GM18517 (cell line): ENCODE results near the gene CMIP.

ENCODE experiments used
- ATAC-seq: cut with Tn5 transposase; IDR thresholded peaks from one replicate; pipeline ENCODE4 v1.9.1; 2021; ENCODE audit warnings: mild to moderate bottlenecking, moderate library complexity; ENCODE audit not compliant: unreplicated experiment

The CMIP gene

DNA sequence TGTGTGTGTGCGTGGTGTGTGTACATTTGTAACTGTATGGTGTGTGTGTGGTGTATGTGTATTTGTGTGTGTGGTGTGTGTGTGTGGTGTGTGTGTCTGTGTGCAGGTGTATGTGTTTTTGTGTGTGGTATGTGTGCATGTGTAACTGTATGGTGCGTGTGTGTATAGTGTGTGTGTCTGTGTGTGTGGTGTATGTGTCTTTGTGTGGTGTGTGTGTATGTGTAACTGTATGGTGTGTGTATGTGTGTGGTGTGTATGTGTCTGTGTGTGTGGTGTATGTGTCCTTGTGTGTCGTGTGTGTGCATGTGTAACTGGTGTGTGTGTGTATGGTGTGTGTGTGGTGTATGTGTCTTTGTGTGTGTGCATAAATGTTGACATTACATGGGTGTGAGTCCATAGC, 170.8 kb downstream of the CMIP start:
- no peak for ATAC-seq

DNA sequence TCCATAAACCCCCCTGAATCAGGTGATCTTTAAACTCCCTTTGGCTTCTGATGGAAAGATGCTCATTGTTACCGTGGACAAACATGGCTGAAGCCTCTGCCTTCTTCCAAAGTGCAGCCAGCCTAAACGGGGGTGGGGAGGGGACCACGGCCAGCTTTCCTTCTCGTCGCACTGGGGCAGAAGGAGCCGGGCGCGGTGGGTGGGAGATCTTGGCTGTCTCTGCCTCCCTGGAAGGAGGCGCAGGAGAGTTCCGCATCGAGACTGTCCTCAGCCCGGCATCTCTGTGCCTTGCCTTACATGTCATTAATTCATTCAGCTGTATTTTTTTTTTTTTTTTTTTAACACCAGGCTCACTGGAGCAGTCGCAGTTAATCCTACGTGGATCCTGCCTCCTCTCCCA, 171.2 kb downstream of the CMIP start:
- ATAC-seq: no peak

DNA sequence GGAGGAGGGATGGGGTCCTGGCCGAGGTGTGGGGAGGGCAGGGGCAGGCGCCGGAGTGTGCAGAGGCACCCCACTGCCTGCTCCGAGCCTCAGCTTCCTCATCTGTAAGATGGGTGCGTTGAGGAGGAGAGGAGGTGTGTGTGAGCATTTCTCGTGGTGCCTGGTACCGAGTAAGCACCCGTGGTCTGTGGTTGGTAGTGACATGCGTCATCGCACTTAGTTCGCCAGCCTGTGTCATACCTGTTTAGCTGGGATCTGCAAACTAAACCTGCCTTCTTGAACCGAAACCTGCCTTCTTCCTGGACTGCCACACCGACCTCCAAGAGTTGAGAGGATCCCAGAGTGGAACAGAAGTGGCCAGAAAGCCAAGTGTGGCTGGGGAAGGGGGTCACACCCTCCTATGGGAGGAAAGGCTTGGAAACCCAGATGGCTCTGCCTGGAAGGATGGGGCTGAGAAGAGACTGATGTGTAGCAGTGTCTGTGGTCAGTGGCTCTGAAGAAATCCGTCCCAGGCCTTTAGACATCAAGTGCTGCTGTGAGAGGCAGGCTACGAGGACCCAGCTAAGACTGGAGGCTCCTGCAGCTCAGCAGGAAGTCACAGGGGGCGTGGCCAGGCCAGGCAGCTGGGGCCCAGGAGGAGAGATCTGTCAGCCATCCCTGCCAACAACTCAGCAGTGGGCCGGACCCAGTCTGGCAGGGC, 171.9 kb downstream of the CMIP start:
- ATAC-seq: peak; percentile 81

DNA sequence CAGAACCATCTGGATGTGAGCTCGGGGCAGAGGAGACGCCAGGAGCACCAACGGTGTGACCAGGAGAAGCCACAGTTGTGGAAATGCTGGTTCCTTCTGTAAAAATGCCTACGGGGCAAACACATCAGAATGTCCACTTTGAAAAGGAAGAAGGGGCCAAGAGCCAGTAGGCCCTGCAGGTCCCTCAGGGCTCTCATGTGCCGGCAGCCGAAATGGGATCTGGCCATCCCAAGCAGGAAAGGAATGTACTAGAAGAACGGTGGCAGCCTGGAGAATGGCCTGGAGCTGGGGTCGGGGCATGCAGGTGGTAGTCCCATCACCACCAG, 172.4 kb downstream of the CMIP start:
- no peak for ATAC-seq

DNA sequence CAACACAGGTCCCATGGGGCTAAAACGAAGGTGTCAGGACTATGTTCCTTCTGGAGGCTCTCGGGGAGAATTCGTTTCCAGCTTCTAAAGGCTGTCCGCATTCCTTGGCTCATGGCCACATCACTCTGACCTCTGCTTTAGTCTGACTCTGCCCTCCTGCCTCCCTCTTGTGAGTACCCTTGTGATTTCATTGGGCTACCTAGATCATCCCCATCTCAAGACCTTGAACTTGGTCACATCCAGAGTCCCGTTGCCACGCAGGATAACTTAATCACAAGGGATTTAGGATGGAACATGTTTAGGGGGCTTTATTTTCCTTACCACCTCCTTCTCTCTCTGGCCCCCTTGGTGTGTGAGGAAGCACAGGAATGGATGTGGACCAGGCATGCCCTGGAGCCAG, 173.6 kb downstream of the CMIP start:
- no peak for ATAC-seq

DNA sequence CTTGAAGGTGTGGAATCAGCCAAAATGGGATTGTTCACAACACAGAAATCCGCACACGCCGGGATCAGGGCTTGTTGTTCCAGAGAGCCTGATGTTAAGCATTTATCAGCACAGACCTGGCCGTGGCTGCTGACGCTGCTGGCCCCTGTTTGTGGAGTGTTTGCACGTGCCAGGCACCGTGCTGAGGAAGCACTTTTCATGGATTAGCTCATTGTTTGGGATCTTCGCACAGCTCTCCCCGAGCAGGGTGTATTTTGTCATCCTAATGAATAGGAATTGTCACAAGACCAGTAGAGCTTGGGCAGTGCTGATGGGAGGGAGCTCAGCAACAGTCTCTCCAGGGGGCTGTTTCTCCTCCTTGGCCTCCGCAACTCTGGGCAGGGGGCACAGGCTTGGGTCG, 174.1 kb downstream of the CMIP start:
- no peak for ATAC-seq

DNA sequence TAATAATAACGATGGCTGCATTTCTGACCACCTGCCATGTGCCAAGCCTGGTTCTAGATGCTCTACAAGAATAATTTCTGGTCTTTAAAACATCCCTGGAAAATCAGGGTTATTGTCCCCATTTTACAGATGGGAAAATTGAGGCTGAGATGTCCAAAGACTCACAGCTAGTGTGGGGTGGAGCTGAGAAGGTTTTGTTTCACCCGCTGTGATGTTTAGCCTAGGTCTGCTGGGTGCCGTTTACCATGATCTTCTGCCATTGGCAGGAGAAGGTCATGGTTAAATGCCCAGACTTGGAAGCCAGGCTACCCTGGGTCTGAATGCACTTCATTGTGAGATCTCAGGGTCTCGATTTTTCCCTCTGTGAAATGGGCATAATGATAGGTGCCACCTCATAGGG, 175.4 kb downstream of the CMIP start:
- ATAC-seq: no peak

DNA sequence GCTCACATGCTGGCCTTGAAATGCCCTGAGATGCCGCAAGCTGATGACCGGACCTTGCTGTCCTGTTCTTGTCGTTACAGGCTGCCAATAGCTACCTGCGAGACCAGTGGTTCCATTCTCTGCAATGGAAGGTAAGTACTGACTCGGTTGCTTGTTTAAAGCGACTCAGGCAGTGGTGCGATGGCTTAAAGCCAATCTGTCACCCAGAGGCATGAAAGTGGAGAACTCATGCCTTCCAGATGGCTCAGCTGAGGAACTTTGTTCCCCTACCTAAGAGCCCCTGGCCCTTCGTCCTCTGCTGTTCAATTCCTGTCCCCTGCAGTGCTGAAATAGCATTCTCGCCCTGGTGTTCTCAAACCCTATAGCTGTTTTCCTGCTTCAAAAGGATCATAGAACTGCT, 176.2 kb downstream of the CMIP start:
- no peak for ATAC-seq

DNA sequence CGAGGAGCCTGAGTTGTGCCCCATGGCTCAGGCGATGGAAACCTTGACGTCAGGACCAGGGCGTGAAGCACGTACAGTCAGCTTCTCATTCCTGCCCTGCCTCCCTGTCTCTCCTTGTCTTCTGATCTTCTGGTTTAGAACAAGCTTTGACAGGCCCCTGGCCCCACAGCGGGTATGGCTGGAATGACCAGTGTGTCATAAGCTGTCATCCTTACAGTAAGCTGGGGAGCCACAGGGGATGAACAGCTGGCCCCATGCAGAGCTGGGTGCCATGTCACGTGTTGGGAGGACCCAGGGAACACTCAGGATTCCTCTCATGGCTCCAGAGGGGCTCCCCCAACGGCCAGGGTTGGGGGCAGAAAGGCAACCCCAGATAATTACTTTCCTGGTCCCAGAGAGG, 176.9 kb downstream of the CMIP start:
- no peak for ATAC-seq

DNA sequence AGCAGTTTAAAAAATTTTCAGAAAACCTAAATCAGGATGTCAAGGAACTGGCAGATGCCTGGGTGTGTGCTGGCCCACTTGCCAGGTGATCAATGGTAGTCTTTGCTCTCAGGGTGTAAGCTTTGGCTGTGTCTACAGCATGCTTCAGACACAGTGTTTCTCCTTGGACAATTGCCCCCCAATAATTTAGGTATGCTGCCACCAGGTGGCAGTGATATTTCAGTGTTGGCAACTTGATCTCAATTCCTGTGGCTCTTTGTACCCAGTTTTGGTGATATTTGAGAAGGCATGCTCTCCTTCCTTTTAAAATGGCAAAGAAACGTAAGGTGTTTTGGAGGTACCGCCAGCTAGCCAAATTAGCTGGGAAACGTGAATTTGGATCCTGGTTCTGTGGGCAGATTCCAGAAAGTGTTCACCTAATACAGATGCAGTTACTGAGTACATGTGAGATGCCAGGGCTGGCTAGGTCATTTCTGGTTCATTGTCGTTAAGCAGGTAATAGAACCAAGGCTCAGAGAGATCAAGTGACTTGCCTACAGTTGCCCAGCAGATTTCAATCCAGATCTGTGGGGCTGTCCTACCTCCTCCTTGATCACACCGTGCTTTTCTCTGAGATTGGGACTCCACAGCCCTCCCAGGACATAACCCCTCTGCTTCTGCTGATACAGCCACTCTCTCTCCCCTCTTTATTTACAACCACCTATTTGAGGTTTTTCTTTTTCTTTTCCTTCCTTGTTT, 178.9 kb downstream of the CMIP start:
- ATAC-seq: no peak

DNA sequence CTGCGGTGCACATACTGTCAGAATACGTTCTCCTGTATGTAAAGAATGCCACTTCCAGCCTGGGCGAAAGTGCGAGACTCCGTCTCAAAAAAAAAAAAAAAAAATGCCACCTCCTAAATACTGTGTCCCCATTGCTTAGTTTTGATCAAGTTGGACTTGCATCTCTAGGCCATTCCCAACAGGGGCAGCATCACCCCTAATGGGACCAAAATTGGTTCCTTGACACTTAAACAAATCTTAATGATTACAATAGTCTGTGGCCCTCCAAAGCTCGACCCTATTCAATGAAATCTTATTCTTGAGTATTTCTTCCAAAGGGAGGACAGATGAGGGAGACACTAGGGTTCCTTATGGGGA, 179.8 kb downstream of the CMIP start:
- no peak for ATAC-seq

DNA sequence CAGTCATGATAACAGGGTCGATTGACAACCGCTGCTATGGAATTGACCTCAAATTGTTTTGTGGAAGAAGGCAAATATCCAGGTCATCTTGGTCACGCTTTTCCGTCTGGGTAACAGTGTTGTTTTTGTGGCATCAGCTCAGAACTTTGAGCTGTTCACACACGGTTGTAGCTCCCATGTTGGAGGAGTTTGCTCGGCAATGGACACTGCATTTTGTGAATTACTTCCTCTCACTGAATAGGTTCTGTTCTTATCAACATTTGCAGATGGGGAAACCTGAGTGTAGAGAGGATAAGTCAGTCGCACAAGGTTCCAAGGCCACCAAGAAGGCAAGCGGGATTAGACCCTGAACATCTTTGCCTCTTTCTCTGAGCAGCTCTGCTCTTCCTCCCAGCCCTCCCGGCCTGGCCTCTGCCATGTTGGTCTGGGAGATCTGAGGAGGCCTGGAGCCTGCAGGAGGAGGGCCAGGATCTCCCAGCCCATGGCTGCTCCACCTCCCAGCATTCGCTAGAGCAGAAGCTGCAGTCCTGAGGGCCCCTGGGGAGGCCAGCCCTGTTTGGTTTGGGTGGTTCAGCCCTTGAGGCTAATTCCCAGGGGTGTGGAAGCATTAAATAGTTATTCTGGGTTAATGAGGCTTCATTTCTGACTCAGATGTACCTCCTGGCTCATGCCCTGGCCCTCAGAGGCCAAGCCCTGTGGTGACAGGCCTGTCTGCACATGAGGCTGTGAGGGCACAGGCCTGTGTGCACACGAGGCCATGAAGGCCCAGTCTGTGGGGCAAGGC, 180.3 kb downstream of the CMIP start:
- ATAC-seq: no peak

DNA sequence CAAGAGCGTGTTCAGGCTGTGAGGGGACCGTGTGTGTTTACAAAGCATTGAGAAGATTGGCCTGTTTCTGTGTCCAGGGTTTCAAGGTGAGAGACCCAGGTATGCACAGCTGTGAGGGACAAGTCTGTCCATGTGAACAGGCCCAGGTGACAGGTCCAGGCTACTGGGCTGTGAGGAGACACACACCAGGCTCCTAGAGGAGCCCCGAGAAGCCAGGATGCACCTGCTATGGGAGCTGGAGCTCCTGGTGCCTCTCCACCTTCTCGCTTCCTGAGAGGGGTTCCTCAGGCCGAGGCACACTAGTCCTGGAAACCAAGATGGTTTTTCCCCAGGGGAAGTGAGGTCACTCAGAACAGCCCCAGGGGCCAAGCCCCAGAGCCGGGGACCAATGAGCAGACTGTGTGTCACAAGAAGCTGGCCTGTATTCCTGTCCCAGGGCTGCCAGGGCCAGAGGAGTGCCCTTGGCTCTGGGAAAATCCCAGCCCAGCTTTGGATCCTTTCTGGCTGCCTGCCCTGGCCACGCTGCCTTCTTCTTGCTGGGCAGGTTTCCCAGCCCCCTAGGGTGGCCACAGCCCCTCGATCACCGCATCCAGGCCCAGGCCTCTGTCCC, 181.0 kb downstream of the CMIP start:
- no peak for ATAC-seq

DNA sequence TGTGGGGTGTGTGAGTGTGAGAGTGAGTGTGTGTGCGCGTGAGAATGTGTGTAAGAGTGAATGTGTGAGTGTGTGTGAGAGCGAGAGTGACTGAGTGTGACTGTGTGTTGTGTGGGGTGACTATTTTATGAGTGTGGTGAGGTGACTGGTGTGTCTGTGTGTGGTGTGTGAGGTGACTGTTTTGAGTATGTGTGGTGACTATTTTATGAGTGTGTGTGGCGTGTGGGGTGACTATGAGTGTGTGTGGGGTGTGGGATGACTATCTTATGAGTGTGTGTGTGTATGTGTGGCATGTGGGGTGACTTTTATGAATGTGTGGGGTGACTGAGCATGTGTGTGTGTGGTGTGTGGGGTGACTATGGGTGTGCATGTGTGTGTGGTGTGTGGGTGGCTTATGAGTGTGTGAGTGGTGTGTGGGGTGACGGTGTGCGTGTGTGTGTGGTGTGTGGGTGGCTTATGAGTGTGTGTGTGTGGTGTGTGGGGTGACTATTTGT, 181.6 kb downstream of the CMIP start:
- no peak for ATAC-seq

DNA sequence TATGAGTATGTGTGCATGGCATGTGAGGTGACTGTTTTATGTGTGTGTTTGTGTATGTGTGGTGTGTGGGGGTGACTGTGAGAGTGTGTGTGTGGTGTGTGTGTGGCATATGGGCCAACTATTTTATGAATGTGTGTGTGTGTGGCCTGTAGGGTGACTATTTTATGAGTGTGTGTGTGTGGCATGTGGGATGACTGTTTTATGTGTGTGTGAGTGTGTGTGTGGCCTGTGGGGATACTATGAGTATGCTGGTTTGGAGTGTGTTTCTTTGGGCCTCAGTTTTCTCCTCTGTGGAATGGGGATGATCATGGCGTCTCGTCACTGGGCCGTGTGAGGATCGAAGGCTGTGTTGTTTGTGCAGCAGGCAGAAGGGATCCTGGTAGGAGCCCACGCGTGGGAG, 182.4 kb downstream of the CMIP start:
- ATAC-seq: no peak

DNA sequence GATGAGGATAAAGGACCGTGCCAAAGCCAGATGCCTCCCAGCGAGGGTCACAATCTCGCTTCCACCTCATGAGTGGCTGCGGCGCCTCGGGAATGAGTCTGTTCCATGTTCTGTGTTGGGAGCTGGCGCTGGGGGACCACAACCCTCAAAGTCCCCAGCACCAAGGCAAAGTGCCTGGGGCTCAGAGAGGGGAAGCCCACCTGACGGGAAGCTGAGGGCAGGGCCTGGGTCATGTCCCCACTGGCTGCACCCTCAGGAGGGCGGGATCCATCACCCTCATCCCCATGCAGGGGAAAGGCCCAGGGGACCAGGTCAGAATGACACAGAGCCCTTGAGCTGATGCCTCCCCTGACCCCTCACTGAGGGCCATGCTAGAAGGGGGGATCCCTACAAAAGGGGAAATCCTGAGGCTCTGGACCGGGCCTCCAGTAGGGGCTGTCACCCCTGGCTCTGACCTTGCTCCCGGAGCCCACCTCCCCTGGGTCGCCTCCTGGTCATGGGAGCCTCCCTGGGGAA, 183.2 kb downstream of the CMIP start:
- ATAC-seq: no peak

DNA sequence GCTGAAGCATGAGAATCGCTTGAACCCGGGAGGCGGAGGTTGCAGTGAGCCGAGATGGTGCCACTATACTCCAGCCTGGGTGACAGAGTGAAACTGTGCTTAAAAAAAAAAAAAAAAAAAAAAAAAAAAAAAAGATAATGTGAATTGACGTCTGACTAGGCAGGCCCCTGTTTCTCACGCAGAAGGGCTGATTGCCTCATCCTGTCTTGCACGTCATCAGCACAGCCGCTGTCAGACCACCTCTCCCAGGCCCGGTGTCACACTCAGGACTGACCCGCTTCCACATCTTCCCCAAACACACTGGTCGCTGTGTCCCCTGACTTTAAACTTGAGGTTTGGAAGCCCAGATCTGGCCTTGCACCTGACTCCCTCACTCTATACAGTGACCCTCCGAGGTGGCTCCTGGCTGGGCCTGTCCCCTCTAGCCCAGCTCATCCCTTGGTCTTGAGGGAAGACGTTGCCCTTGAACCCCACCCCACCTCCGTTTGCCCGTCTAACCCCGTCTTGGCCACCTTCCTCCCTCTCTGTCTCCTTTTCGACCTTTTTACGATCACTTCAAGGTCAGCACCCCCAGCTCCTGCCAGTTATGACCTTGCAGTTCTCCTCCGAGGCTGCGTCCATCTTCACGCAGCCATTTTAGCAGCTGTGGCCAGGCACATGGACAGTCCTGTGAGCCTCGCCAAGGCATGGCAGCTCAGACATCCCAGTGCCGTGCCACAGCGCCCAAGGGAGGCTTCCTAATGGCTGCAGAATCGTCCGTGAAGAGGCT, 184.6 kb downstream of the CMIP start:
- ATAC-seq: no peak

DNA sequence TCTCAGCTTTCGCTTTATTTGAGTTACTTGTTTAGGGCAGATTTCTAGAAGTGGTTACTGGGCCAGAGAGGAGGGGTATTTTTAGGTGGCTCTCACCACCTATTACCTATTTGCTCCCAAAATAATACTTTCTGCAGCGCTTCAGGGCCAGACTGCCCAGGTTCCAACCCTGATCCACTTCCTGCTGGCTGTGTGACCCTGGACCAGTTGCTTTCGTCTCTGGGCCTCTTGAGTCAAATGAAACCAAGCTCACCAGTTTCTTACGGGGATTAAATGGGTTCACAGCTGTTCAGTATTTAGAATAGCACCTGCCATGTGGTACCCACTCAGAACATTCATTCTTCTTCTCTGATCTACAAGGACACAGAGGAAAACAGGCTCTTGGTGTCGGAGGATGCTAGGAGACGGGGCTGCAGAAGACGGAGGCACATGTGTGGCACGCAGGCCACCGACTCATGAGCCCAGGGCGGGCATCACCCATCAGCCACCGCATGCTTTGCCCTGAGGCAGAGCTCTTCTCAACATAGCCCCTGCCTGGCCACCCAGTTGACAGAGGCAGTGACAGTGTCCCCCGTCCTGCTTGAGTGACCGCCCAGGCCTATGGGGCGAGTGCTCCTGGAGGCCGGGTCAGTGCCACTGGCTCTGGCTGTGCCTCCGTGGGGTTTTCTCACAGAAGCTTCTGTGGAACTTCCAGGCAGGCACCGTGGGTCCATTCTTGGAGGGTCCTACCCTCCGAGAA, 185.5 kb downstream of the CMIP start:
- no peak for ATAC-seq

DNA sequence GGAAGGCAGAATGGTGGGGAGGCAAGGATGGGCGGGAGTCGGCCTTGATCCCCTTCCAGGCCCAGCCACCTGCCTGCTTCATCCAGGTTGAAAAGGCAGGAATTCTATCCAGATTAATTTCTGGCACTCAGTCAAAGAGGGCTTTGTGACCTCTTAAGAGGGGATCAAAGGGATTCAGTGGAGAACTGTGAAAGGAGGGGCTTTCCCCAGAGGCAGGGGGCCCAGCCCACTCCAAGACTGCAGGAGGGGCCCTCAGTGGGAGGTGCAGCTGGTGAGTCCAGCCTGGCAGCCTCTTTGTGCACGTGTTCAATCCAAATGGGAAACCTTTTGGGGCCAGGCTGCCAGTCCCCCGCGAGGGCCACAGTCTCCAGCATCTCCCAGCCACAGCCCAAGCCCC, 186.0 kb downstream of the CMIP start:
- no peak for ATAC-seq
